K562 (cell line): ENCODE results near the gene MYO15B. TPM values are rescaled to one million over a fixed set of nuclear protein-coding genes. Genes with fewer than 3 reads are reported as not detected.

Experiments used
- ATF7 ChIP-seq: fragments of 450-650 bp; IDR thresholded peaks from 2 replicates; pipeline ENCODE4 v1.7.1; 2014; ENCODE audit warnings: mild to moderate bottlenecking, moderate library complexity
- CGGBP1 ChIP-seq: fragments of 250-450 bp; sonication (Bioruptor Pico); IDR thresholded peaks from 2 replicates; pipeline ENCODE4 v1.9.0; 2021; ENCODE audit warnings: mild to moderate bottlenecking
- CHD2 ChIP-seq: IDR thresholded peaks from 2 replicates; pipeline ENCODE4 v1.6.1; 2011; ENCODE audit warnings: low read depth, low read length
- CHD4 ChIP-seq: fragments of 200-600 bp; sonication (generic); IDR thresholded peaks from 3 replicates; pipeline ENCODE4 v1.6.1; 2012; ENCODE audit warnings: low read depth, mild to moderate bottlenecking, mixed read lengths, low read length, inconsistent platforms; ENCODE audit not compliant: insufficient read depth, insufficient replicate concordance, poor library complexity, severe bottlenecking
- CTBP1 ChIP-seq: fragments of 450-650 bp; IDR thresholded peaks from 2 replicates; pipeline ENCODE4 v1.6.1; 2016; ENCODE audit warnings: borderline replicate concordance
- DPF2 ChIP-seq: fragments of 450-650 bp; IDR thresholded peaks from 2 replicates; pipeline ENCODE4 v1.6.1; 2016
- ELK3 ChIP-seq: fragments of 450-650 bp; formaldehyde crosslinking; IDR thresholded peaks from 2 replicates; pipeline ENCODE4 v1.4.0; 2020; ENCODE audit warnings: mild to moderate bottlenecking
- GABPA ChIP-seq: fragments of 200-800 bp; sonication (Bioruptor generic); conservative IDR thresholded peaks from 2 replicates; pipeline ENCODE4 v1.6.1; 2016; ENCODE audit warnings: low read depth, missing genetic modification characterization, missing compliant biosample characterization
- GATA2 ChIP-seq: sonication (generic); formaldehyde crosslinking; IDR thresholded peaks from 2 replicates; pipeline ENCODE4 v1.4.0; 2020; ENCODE audit warnings: mild to moderate bottlenecking, missing genetic modification reagents
- GTF3C2 ChIP-seq: IDR thresholded peaks from 3 replicates; pipeline ENCODE4 v1.6.1; 2011; ENCODE audit warnings: borderline replicate concordance, mild to moderate bottlenecking, moderate library complexity; ENCODE audit not compliant: insufficient read length; ENCODE audit errors: extremely low read depth
- JUN ChIP-seq, 2 experiments: sonication (generic) in 1 of 2; formaldehyde crosslinking in 1 of 2; IDR thresholded peaks; 2 replicates each; pipeline versions ENCODE4 v1.6.1 to v1.8.0; 2012 to 2022; ENCODE audit warnings: borderline replicate concordance in 2 of 2, mild to moderate bottlenecking in 2 of 2, improper control_type of control experiment in 1 of 2, low read depth in 1 of 2, low read length in 1 of 2, missing genetic modification reagents in 1 of 2
- JUND ChIP-seq, 2 experiments: IDR thresholded peaks; 2 replicates in 1 of 2; 3 replicates in 1 of 2; pipeline ENCODE4 v1.6.1; 2011; ENCODE audit warnings: borderline replicate concordance in 2 of 2, low read depth in 2 of 2, low read length in 2 of 2, improper control_type of control experiment in 1 of 2, missing biosample characterization in 1 of 2, missing genetic modification characterization in 1 of 2, missing genetic modification reagents in 1 of 2
- MYNN ChIP-seq, 2 experiments: sonication (generic); formaldehyde crosslinking in 1 of 2; IDR thresholded peaks; 2 replicates each; pipeline versions ENCODE4 v1.5.0 to v1.6.1; 2016 to 2020; ENCODE audit warnings: antibody characterized with exemption in 1 of 2, missing genetic modification reagents in 1 of 2
- PHB2 ChIP-seq: fragments of 450-650 bp; IDR thresholded peaks from 2 replicates; pipeline ENCODE4 v1.6.1; 2017; ENCODE audit warnings: low read depth
- PREB ChIP-seq: sonication (generic); formaldehyde crosslinking; IDR thresholded peaks from 2 replicates; pipeline ENCODE4 v1.8.1; 2023; ENCODE audit warnings: mild to moderate bottlenecking, missing genetic modification reagents
- SIN3A ChIP-seq, 2 experiments: fragments of 150-350 bp in 1 of 2; IDR thresholded peaks; 2 replicates each; pipeline ENCODE4 v1.6.1; 2011 to 2016; ENCODE audit warnings: borderline replicate concordance in 2 of 2, low read depth in 2 of 2, low read length in 2 of 2, mild to moderate bottlenecking in 2 of 2, moderate library complexity in 2 of 2; ENCODE audit not compliant: control insufficient read depth in 1 of 2
- SMARCA4 ChIP-seq: fragments of 450-650 bp; IDR thresholded peaks from 2 replicates; pipeline ENCODE4 v1.6.1; 2016
- SMC3 ChIP-seq: conservative IDR thresholded peaks from 2 replicates; pipeline ENCODE4 v1.6.1; 2011; ENCODE audit warnings: low read depth, low read length, improper control_type of control experiment; ENCODE audit not compliant: insufficient read depth
- SNRNP70 ChIP-seq: fragments of 200-400 bp; formaldehyde crosslinking; optimal IDR thresholded peaks from 2 replicates; pipeline ENCODE3; 2017; ENCODE audit warnings: low read depth, low read length
- ZFPM2 ChIP-seq: fragments of 250-450 bp; sonication (Bioruptor Pico); IDR thresholded peaks from 2 replicates; pipeline ENCODE4 v1.5.1; 2022; ENCODE audit warnings: mild to moderate bottlenecking
- ZNF384 ChIP-seq: IDR thresholded peaks from 2 replicates; pipeline ENCODE4 v1.6.1; 2012; ENCODE audit warnings: low read depth, low read length, improper control_type of control experiment
- polyA plus RNA-seq, 8 experiments: library from polyadenylated mRNA; depleted of rRNA in 4 of 8; stranded (reverse) in 5 of 8; unstranded in 3 of 8; fragments of >200 nt; fragmentation: Nextera tagmentation in 2 of 8; fragmentation: Illumina TruSeq in 1 of 8; extraction: Ambion mirVana in 2 of 8; extraction: Trizol in 1 of 8; gene quantifications; 2 replicates each; pipeline versions ENCODE4 v1.2.1 to v1.2.3, GENCODE V29; 2011 to 2014; ENCODE audit warnings: inconsistent platforms in 1 of 8, missing spikeins in 1 of 8
- total RNA-seq, 7 experiments: library from RNA; depleted of rRNA in 6 of 7; stranded (reverse); fragments of >200 nt in 6 of 7; fragmentation: Illumina TruSeq in 2 of 7; extraction: Trizol in 2 of 7; gene quantifications; 2 replicates each; pipeline versions ENCODE4 v1.2.1 to v1.2.3, GENCODE V29; 2011 to 2021; ENCODE audit warnings: low replicate concordance in 1 of 7

The MYO15B gene
- total and polyA plus RNA-seq, 9 of the 15 experiments (the other 6 are each of a cell fraction or from before 2014, with no cell fraction given) = 0.05 to 3.1 (median 0.83) TPM; not detected in 2

GRCh38 chr17:75557075-75557851 lies 30.3 kb upstream of the MYO15B start (continued):
- peak; percentile 71; the same call in 1 of the 2 replicates for TF ChIP-seq JUN (IDR thresholded peaks at IDR 0.05; ENCODE audit: borderline replicate concordance, low read depth, low read length)
- no peak for TF ChIP-seq JUN (CRISPR knock-in tag; IDR thresholded peaks at IDR 0.05; ENCODE audit: borderline replicate concordance)
- TF ChIP-seq SMC3 = no peak
- peak; percentile 56; the same call in 1 of the 2 replicates for TF ChIP-seq SMARCA4
- no peak for TF ChIP-seq ELK3 (CRISPR knock-in tag)
- TF ChIP-seq CGGBP1 (CRISPR knock-in tag) = no peak
- peak; percentile 51; the same call in 1 of the 2 replicates for TF ChIP-seq ATF7
- peak; percentile 77 for TF ChIP-seq DPF2
- TF ChIP-seq CTBP1 = peak; percentile 71; the same call in 1 of the 2 replicates
- no peak for TF ChIP-seq CHD2
- no peak for TF ChIP-seq PHB2
- no peak for TF ChIP-seq CHD4
- TF ChIP-seq GTF3C2 = peak; percentile 50
- peak; percentile 23; the same call in 1 of the 2 replicates for TF ChIP-seq GATA2 (CRISPR knock-in tag)
- no peak for TF ChIP-seq ZFPM2 (CRISPR knock-in tag)
- peak; percentile 95 for TF ChIP-seq JUND (IDR thresholded peaks at IDR 0.05; ENCODE audit: borderline replicate concordance, low read depth, low read length)
- TF ChIP-seq JUND (tag; IDR thresholded peaks at IDR 0.05; ENCODE audit: borderline replicate concordance, low read depth, low read length) = peak; percentile 88; the same call in 1 of the 3 replicates
- 0 out of 2 replicates have a peak, but pooled peaks have one; percentile 16 for TF ChIP-seq MYNN (IDR thresholded peaks at IDR 0.05)
- no peak for TF ChIP-seq MYNN (CRISPR knock-in tag; IDR thresholded peaks at IDR 0.05)
- peak; percentile 60; the same call in 1 of the 2 replicates for TF ChIP-seq ZNF384
- no peak for TF ChIP-seq GABPA (tag)
- no peak for TF ChIP-seq SNRNP70
- TF ChIP-seq SIN3A (IDR thresholded peaks at IDR 0.05; ENCODE audit: borderline replicate concordance in 2 of 2, control insufficient read depth in 1 of 2, low read depth in 2 of 2, low read length in 2 of 2) = no peak
- 0 out of 2 replicates have a peak, but pooled peaks have one; percentile 43 for TF ChIP-seq PREB (CRISPR knock-in tag)
